GM21723 (cell line): ENCODE data around the gene ARHGAP8.
"Not testable (repeated sequence)": the region's sequence is repeated elsewhere in the genome, so short reads cannot be mapped to it uniquely, and the experiment has no call there.

Experiments
- ATAC-seq: cut with Tn5 transposase; IDR thresholded peaks from one replicate; pipeline ENCODE4 v1.9.1; 2021; ENCODE audit warnings: mild to moderate bottlenecking, moderate library complexity; ENCODE audit not compliant: unreplicated experiment

Gene ARHGAP8

GRCh38 chr22:44904492-44905152 is 152.2 kb downstream of the ARHGAP8 start:
- ATAC-seq: not testable (repeated sequence)

- no peak for ATAC-seq
Measured at GRCh38 chr22:44906248-44906936, 154.0 kb downstream of the ARHGAP8 start.

- no peak for ATAC-seq
Measured at GRCh38 chr22:44906999-44907644, 154.7 kb downstream of the ARHGAP8 start.

- no peak for ATAC-seq
Measured at GRCh38 chr22:44907765-44908737, 155.7 kb downstream of the ARHGAP8 start.

GRCh38 chr22:44909241-44909640 is 156.9 kb downstream of the ARHGAP8 start:
- ATAC-seq: no peak
